Testis (tissue), 3 donors: ENCODE results near the gene C2CD5. TPM values are rescaled to one million over a fixed set of nuclear protein-coding genes. Genes with fewer than 3 reads are reported as not detected.

Experiments
- DNase-seq: peaks from one replicate; pipeline ENCODE4 v3.0.0-alpha.2; 2019
- H3K27ac ChIP-seq, 2 donors: fragments of 200-600 bp; sonication (generic); one replicate each; pipeline ENCODE4 v1.5.1; 2019
- H3K27me3 ChIP-seq: fragments of 200-600 bp; sonication (generic); one replicate; pipeline ENCODE4 v1.5.1; 2019
- H3K36me3 ChIP-seq: fragments of 200-600 bp; sonication (generic); one replicate; pipeline ENCODE4 v1.5.1; 2017; ENCODE audit warnings: low read depth; ENCODE audit errors: missing control alignments
- H3K4me1 ChIP-seq: fragments of 200-600 bp; sonication (generic); one replicate; pipeline ENCODE4 v1.5.1; 2019
- H3K4me3 ChIP-seq, 2 donors: fragments of 200-600 bp; sonication (generic); one replicate each; pipeline ENCODE4 v1.5.1; 2017 to 2019
- H3K9me3 ChIP-seq: fragments of 200-600 bp; sonication (generic); one replicate; pipeline ENCODE4 v1.5.1; 2017
- CTCF ChIP-seq, 3 experiments: fragments of 450-650 bp in 2 of 3; fragments of 200-600 bp in 1 of 3; sonication (generic) in 1 of 3; IDR thresholded peaks; one replicate each; pipeline ENCODE4 v1.5.1; 2016 to 2019; ENCODE audit warnings: antibody characterized with exemption in 3 of 3, mild to moderate bottlenecking in 2 of 3, moderate library complexity in 1 of 3
- POLR2A ChIP-seq: fragments of 450-650 bp; IDR thresholded peaks from one replicate; pipeline ENCODE4 v1.6.1; 2017; ENCODE audit warnings: antibody characterized with exemption, mild to moderate bottlenecking, moderate library complexity
- WGBS, 2 donors: methylation state at CpG; one replicate each; pipeline ENCODE4 v1.1.5; 2018; 5-methylcytosine and 5-hydroxymethylcytosine counted together
- intact Hi-C: fragments of 100-400 bp; cut with DNase I; formaldehyde crosslinking; loops from one replicate; pipeline ENCODE4 v1.15.1; 2023; ENCODE audit warnings: low total_unique reads
- polyA plus RNA-seq: library from polyadenylated mRNA; stranded (reverse); fragments of 350-450 nt; fragmentation: Illumina TruSeq; extraction: RNeasy Lipid Tissue Mini Kit (QIAGEN cat#74804); gene quantifications from one replicate; pipeline ENCODE4 v1.2.3, GENCODE V29; 2014; ENCODE audit warnings: low read depth, low replicate concordance; ENCODE audit not compliant: insufficient read depth
- total RNA-seq, 2 donors: library from RNA; depleted of rRNA; stranded (reverse); fragments of >200 nt; gene quantifications; one replicate each; pipeline ENCODE4 v1.2.3, GENCODE V29; 2016

Gene C2CD5
- total and polyA plus RNA-seq, 3 donors from 2014 or later, result 34.9 to 58.3 (median 42.7) TPM

GRCh38 chr12:22431693-22432251, 112.6 kb downstream of the C2CD5 start:
- Histone ChIP-seq H3K27ac (no peak overlapping the region), H3K4me3 (no peak overlapping the region), H3K27me3 (no peaks in the 10 kb centered on the region), H3K4me1 (no peaks in the 10 kb centered on the region), H3K9me3 (no peaks in the 10 kb centered on the region), H3K36me3 (no peaks in the 10 kb centered on the region)
- intact Hi-C loops, result no loop called here
- TF ChIP-seq POLR2A, result no peak
- TF ChIP-seq CTCF (IDR thresholded peaks at IDR 0.05), result no peak
- WGBS, 2 donors, result 69 to 73% methylated on average over 1 of the region's 1 CpG
- no peak for DNase-seq

GRCh38 chr12:22416801-22417200, 127.5 kb downstream of the C2CD5 start:
- DNase-seq, result no peak
- no peaks in the 10 kb centered on the region for H3K36me3 ChIP-seq
- no peak overlapping the region for H3K27ac ChIP-seq
- peaks cover 8% of the 10 kb centered on the region for H3K4me1 ChIP-seq
- TF ChIP-seq CTCF (IDR thresholded peaks at IDR 0.05) (no peak), POLR2A (no peak)
- H3K4me3 ChIP-seq, result no peak overlapping the region
- intact Hi-C loops, result no loop called here
- H3K27me3 ChIP-seq, result no peaks in the 10 kb centered on the region
- no peaks in the 10 kb centered on the region for H3K9me3 ChIP-seq

GRCh38 chr12:22415342-22416309, 128.7 kb downstream of the C2CD5 start:
- peak; percentile 32 for DNase-seq
- no peak overlapping the region for H3K27ac ChIP-seq
- intact Hi-C loops, result no loop called here

GRCh38 chr12:22414742-22415141, 129.6 kb downstream of the C2CD5 start:
- H3K27me3 ChIP-seq, result no peaks in the 10 kb centered on the region
- peaks cover 8% of the 10 kb centered on the region for H3K4me1 ChIP-seq
- intact Hi-C loops, result no loop called here
- 84 to 92% methylated on average over 2 of the region's 2 CpGs for WGBS, 2 donors
- H3K36me3 ChIP-seq, result no peaks in the 10 kb centered on the region
- H3K4me3 ChIP-seq, result no peak overlapping the region
- DNase-seq, result no peak
- no peak overlapping the region for H3K27ac ChIP-seq
- TF ChIP-seq POLR2A (no peak), CTCF (IDR thresholded peaks at IDR 0.05) (no peak)
- no peaks in the 10 kb centered on the region for H3K9me3 ChIP-seq

More at GRCh38 chr12:22415342-22416309, 128.7 kb downstream of the C2CD5 start:
- H3K9me3 ChIP-seq, result no peaks in the 10 kb centered on the region
- peaks cover 8% of the 10 kb centered on the region for H3K4me1 ChIP-seq
- TF ChIP-seq POLR2A (no peak), CTCF (IDR thresholded peaks at IDR 0.05) (no peak)
- no peaks in the 10 kb centered on the region for H3K27me3 ChIP-seq
- H3K36me3 ChIP-seq, result no peaks in the 10 kb centered on the region
- no peak overlapping the region for H3K4me3 ChIP-seq
- WGBS, 2 donors, result 45 to 58% methylated on average over 4 of the region's 4 CpGs
